Amygdala (tissue), 56 donors: ENCODE results near the gene CACNA1D.

ENCODE experiments used
- DNase-seq, 56 donors: peaks; one replicate each; lab custom pipeline; 2025; lab: John Stamatoyannopoulos, UW

The CACNA1D gene

DNA sequence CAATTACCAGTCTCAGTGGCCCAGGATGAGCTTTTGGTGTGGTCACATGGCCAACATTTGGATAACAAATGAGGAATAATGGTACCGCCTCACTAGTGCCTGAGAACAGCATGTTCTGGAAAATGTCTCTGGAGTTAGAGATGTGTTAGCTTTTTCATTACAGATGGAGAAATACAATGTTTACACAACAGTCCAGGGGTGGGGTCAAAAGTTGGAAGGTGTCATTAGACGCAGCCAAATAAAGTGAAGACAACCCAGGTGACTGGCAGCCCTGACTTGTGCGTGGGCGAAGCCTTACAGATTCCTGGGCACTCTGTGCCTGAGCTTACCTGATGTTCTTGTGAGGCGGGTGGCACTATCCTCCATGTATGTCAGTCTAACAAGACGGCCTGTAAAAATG is 364.8 kb downstream of the CACNA1D start:
- DNase-seq = no peak

- no peak for DNase-seq
Observed at GRCh38 chr3:53860196-53860595, 365.8 kb downstream of the CACNA1D start.

DNA sequence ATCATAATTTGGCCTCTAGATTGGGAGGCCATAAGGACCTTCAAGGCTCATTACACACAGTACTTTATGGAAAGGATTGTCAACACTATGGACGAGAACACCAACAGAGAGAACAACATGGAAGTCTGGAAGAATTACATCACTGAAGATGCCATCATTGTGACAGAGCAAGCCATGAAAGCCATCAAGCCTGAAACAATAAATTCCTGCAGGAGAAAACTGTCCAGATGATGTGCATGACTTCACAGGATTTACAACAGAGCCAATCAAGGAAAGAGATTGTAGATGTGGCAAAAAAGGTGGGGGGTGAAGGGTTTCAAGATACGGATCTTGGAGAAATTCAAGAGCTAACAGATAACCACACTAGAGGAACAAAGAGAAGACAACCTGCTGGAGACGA is 367.8 kb downstream of the CACNA1D start:
- DNase-seq = no peak

DNA sequence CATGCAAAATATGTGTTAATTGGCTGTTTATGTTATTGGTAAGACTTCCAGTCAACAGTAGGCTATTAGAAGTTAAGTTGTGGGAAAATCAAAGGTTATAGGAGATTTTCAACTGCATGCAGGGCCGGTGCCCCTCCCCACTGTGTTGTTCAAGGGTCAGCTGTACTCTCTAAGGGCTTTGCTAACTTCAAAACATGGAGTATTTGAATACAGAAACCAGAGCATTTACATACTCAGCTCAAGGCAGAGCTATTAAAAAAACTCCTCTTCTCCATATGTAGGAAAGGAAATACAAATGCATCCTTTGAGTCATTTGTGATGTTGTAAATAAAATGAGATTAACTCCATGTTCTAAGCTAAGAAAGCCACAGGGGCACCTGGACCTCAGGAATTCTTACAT is 368.7 kb downstream of the CACNA1D start:
- no peak for DNase-seq
